Adrenal gland (tissue), 12 donors: ENCODE measurements around the gene KLK8. TPM values are rescaled to one million over a fixed set of nuclear protein-coding genes. Genes with fewer than 3 reads are reported as not detected.

Source experiments
- DNase-seq, 7 donors: peaks; one replicate each; pipeline ENCODE4 v3.0.0-alpha.2; 2019 to 2020
- H3K27ac ChIP-seq, 5 donors: fragments of 200-600 bp; sonication (generic) in 4 of 5; 1 replicate in 3 of 5; 2 replicates in 2 of 5; pipeline versions ENCODE4 v1.5.1 to v1.8.0; 2016 to 2020; ENCODE audit warnings: mild to moderate bottlenecking in 1 of 5
- H3K27me3 ChIP-seq: fragments of 200-600 bp; 2 replicates; pipeline ENCODE4 v1.8.0; 2021
- H3K36me3 ChIP-seq, 2 donors: fragments of 200-600 bp; replicated peaks in 1 of 2; 1 replicate in 1 of 2; 2 replicates in 1 of 2; pipeline versions ENCODE4 v1.5.1 to v1.8.0; 2018 to 2022
- H3K4me1 ChIP-seq, 2 donors: fragments of 200-600 bp; replicated peaks in 1 of 2; 1 replicate in 1 of 2; 2 replicates in 1 of 2; pipeline versions ENCODE4 v1.5.1 to v1.8.0; 2018 to 2021
- H3K4me3 ChIP-seq, 4 donors: fragments of 200-600 bp; sonication (generic) in 3 of 4; one replicate each; pipeline ENCODE4 v1.5.1; 2016 to 2018
- H3K9me3 ChIP-seq, 3 donors: fragments of 200-600 bp; sonication (generic) in 1 of 3; replicated peaks in 1 of 3; 1 replicate in 2 of 3; 2 replicates in 1 of 3; pipeline versions ENCODE4 v1.5.1 to v1.8.0; 2016 to 2021
- POLR2A ChIP-seq, 2 donors: fragments of 450-650 bp; IDR thresholded peaks; one replicate each; pipeline ENCODE4 v1.6.1; 2017; ENCODE audit warnings: antibody characterized with exemption in 2 of 2, mild to moderate bottlenecking in 2 of 2, moderate library complexity in 1 of 2
- WGBS, 4 donors: extraction: QIAGEN DNeasy Blood & Tissue Kit in 2 of 4; methylation state at CpG; one replicate each; pipeline versions ENCODE4 v1.1.5 to v1.1.7; 2013 to 2017; 5-methylcytosine and 5-hydroxymethylcytosine counted together
- intact Hi-C, 2 donors: fragments of 100-400 bp; cut with DNase I; formaldehyde crosslinking; loops; one replicate each; pipeline versions ENCODE4 v1.14.1 to v1.15.0; 2022 to 2023
- polyA plus RNA-seq, 3 donors: library from polyadenylated mRNA; stranded (reverse); fragments of 200-250 nt in 2 of 3; fragments of 350-450 nt in 1 of 3; fragmentation: Illumina TruSeq in 1 of 3; extraction: RNeasy Lipid Tissue Mini Kit (QIAGEN cat#74804) in 1 of 3; gene quantifications; one replicate each; pipeline ENCODE4 v1.2.3, GENCODE V29; 2013 to 2014
- total RNA-seq, 9 donors: library from RNA; depleted of rRNA in 4 of 9; stranded (reverse); fragments of >200 nt in 4 of 9; fragments of 120-200 nt in 1 of 9; fragmentation: NEBNext Ultra II Directional in 1 of 9; extraction: Animal tissue kit (Norgen Biotek cat#: 25700) in 1 of 9; gene quantifications; one replicate each; pipeline versions ENCODE4 v1.1.0 to v1.2.4, GENCODE V29; 2013 to 2023
- TF ChIP-seq, protein P1 (sequence below), 6 experiments: fragments of 450-650 bp in 4 of 6; fragments of 200-600 bp in 2 of 6; sonication (generic) in 1 of 6; IDR thresholded peaks; 1 replicate in 5 of 6; 2 replicates in 1 of 6; pipeline versions ENCODE4 v1.5.1 to v1.8.0; 2016 to 2021; ENCODE audit warnings: antibody characterized with exemption in 6 of 6, mild to moderate bottlenecking in 2 of 6, moderate library complexity in 1 of 6
- donor health status: healthy with polysubstance abuse.
- donor health status: Bipolar disorder and iron deficiency.
- donor health status: DM: yes; HTN: yes; CAD: no.
- donor health status: DM: no; HTN: no; CAD: no.
- donor health status: DM: no; HTN: no; CAD: no.
- donor health status: DM: yes; HTN: yes; CAD: no.

The KLK8 gene
- total and polyA plus RNA-seq, 12 donors: 0.34 to 0.80 (median 0.39) TPM; not detected in 9

DNA sequence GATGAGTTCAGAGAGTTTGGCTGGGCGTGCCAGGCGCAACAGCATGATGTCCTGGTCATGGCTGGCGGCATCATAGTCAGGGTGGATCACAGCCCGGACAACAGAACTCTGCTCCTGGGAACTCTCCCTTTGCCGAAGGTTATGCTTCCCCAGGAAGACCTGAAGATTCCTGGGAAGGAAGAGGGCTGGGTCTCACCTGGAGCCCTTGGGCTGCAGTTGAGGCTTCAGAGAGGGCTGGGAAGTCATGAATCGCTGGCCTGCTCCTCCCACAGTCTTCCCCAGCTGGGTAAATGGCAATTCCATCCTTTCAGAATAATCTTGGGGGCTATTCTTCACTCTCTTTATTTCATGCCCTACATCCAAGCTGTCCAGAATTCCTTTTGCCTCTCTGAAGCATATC, 38.0 kb downstream of the KLK8 start:
- Histone ChIP-seq H3K27me3 (peaks cover 2% of the 10 kb centered on the region), H3K4me1 (no peaks in the 10 kb centered on the region), H3K27ac (no peak overlapping the region), H3K36me3 (no peaks in the 10 kb centered on the region), H3K4me3 (no peak overlapping the region), H3K9me3 (no peaks in the 10 kb centered on the region)
- TF ChIP-seq, protein P1, sequence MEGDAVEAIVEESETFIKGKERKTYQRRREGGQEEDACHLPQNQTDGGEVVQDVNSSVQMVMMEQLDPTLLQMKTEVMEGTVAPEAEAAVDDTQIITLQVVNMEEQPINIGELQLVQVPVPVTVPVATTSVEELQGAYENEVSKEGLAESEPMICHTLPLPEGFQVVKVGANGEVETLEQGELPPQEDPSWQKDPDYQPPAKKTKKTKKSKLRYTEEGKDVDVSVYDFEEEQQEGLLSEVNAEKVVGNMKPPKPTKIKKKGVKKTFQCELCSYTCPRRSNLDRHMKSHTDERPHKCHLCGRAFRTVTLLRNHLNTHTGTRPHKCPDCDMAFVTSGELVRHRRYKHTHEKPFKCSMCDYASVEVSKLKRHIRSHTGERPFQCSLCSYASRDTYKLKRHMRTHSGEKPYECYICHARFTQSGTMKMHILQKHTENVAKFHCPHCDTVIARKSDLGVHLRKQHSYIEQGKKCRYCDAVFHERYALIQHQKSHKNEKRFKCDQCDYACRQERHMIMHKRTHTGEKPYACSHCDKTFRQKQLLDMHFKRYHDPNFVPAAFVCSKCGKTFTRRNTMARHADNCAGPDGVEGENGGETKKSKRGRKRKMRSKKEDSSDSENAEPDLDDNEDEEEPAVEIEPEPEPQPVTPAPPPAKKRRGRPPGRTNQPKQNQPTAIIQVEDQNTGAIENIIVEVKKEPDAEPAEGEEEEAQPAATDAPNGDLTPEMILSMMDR (IDR thresholded peaks at IDR 0.05): no peak
- no peak for TF ChIP-seq POLR2A (IDR thresholded peaks at IDR 0.05)
- no peak for DNase-seq
- intact Hi-C loops: no loop called here
- WGBS, 4 donors: 79 to 87% (median 85%) methylated on average over 3 to 6 of the region's 6 CpGs

DNA sequence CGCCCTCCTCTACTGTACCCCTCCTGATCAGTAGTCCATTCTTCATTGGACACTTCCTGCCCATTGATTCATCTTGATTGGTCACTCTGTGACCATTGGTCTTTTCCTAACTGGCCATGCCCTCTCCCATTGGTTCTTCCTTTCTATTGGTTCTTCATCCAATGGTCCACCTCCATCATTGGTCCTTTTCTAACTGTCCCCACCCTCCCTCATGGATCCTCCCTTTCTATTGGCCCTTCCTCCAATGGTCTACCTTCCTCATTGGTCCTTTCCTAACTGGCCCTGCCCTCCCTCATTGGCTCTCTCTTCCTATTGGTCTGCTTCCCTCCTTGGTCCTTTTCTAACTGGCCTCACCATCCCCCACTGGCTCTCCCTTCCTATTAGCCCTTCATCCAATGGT, 39.2 kb downstream of the KLK8 start:
- 76 to 88% (median 80%) methylated on average over 1 of the region's 1 CpG for WGBS, 4 donors
- Histone ChIP-seq H3K27ac (no peak overlapping the region), H3K36me3 (no peaks in the 10 kb centered on the region), H3K4me1 (no peaks in the 10 kb centered on the region), H3K4me3 (no peak overlapping the region), H3K9me3 (no peaks in the 10 kb centered on the region), H3K27me3 (peaks cover 6% of the 10 kb centered on the region)
- no peak for DNase-seq
- intact Hi-C loops: no loop called here
- TF ChIP-seq, protein P1 (IDR thresholded peaks at IDR 0.05): no peak
- no peak for TF ChIP-seq POLR2A (IDR thresholded peaks at IDR 0.05)

DNA sequence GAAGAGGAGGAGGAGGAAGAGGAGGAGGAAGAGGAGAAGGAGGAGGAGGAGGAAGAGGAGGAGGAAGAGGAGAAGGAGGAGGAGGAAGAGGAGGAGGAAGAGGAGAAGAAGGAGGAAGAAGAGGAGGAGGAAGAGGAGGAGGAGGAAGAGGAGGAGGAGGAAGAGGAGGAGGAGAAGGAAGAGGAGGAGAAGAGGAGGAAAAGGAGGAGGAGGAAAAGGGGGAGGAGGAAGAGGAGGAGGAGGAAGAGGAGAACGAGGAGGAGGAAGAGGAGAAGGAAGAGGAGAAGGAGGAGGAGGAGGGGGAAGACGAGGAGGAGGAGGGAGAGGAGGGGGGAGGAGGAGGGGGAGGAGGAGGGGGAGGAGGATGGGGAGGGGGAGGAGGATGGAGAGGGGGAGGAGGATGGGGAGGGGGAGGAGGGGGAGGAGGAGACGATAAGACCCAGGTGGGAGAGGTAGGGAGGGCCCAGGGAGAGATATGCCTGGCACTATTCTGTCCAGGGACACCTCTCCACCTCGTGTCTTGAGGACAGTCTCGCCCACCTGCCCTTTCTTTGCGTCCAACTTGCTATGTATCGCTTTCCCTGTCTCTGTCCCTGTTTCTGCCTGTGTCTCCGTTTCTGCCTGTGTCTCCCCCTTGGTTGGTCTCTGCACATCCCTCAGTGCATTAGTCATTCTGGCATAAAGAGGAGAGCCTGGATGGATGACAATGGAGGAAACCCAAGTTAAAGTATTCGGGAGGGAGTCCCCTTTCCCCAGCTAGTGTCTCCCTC, 41.5 kb downstream of the KLK8 start:
- no peak overlapping the region for H3K4me3 ChIP-seq
- H3K36me3 ChIP-seq: no peaks in the 10 kb centered on the region
- intact Hi-C loops: no loop called here
- H3K27me3 ChIP-seq: peaks cover 6% of the 10 kb centered on the region
- TF ChIP-seq POLR2A (IDR thresholded peaks at IDR 0.05): no peak
- TF ChIP-seq, protein P1 (IDR thresholded peaks at IDR 0.05): no peak
- H3K4me1 ChIP-seq: no peaks in the 10 kb centered on the region
- no peak for DNase-seq
- 53 to 64% (median 55%) methylated on average over 7 to 9 of the region's 9 CpGs for WGBS, 4 donors
- no peaks in the 10 kb centered on the region for H3K9me3 ChIP-seq
- no peak overlapping the region for H3K27ac ChIP-seq

DNA sequence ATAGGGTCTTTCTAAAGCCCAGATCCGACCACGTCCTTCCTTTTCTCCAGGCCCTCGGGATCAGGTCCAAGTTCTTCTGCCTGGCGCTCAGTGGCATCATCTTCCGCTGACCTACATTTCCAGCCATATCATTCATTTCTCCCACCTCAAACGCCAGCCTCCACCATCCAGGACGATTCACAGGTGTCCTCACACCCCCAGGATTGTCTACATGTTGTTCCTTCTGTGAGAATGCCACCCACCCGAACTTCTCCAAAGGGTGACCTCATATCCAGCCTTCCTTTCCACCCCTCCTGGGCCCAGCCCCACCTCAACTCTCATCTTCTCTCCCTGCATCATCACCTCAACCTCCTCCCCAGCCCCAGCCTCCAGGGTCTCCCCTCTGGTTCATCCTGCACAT, 43.8 kb downstream of the KLK8 start:
- DNase-seq: no peak
- TF ChIP-seq, protein P1 (IDR thresholded peaks at IDR 0.05): no peak
- TF ChIP-seq POLR2A (IDR thresholded peaks at IDR 0.05): no peak
- no peaks in the 10 kb centered on the region for H3K4me1 ChIP-seq
- no peaks in the 10 kb centered on the region for H3K36me3 ChIP-seq
- H3K4me3 ChIP-seq: no peak overlapping the region
- H3K27ac ChIP-seq: no peak overlapping the region
- 68 to 82% (median 75%) methylated on average over 8 of the region's 8 CpGs for WGBS, 4 donors
- intact Hi-C loops: no loop called here
- H3K27me3 ChIP-seq: peaks cover 6% of the 10 kb centered on the region
- H3K9me3 ChIP-seq: no peaks in the 10 kb centered on the region
